ENCODE results near the gene NMRAL1.

NMRAL1 gene

GRCh38 chr16:4416200-4417032, 58.0 kb downstream of the NMRAL1 start, which contains the start of gene CORO7:
Gene CORO7, minus strand, starts transcription at chr16:4416596. Its CDS starts 78 bp downstream, at chr16:4416518.
- no peak for TF ChIP-seq GATA1 (IDR thresholded peaks at IDR 0.05; ENCODE audit: low read depth, low read length)
- TF ChIP-seq POLR2A (IDR thresholded peaks at IDR 0.05; ENCODE audit: low read length): peak; percentile 52

GRCh38 chr16:4415538-4416199, 58.8 kb downstream of the NMRAL1 start:
- no peak for TF ChIP-seq POLR2A (IDR thresholded peaks at IDR 0.05; ENCODE audit: low read length)
- TF ChIP-seq GATA1 (IDR thresholded peaks at IDR 0.05; ENCODE audit: low read depth, low read length): no peak
- peak; percentile 84 to 87 for DNase-seq

More at GRCh38 chr16:4416200-4417032, 58.0 kb downstream of the NMRAL1 start, which contains the start of gene CORO7:
- peak; percentile 95 to 97 for DNase-seq

- no peak for DNase-seq
- TF ChIP-seq GATA1 (IDR thresholded peaks at IDR 0.05; ENCODE audit: low read depth, low read length): no peak
- no peak for TF ChIP-seq POLR2A (IDR thresholded peaks at IDR 0.05; ENCODE audit: low read length)
Observed at GRCh38 chr16:4414187-4414917, 60.1 kb downstream of the NMRAL1 start.

GRCh38 chr16:4412854-4413253, 61.6 kb downstream of the NMRAL1 start:
- no peak for TF ChIP-seq GATA1 (IDR thresholded peaks at IDR 0.05; ENCODE audit: low read depth, low read length)
- no peak for TF ChIP-seq POLR2A (IDR thresholded peaks at IDR 0.05; ENCODE audit: low read length)
- no peak for DNase-seq

- TF ChIP-seq POLR2A (IDR thresholded peaks at IDR 0.05; ENCODE audit: low read length): no peak
- no peak for TF ChIP-seq GATA1 (IDR thresholded peaks at IDR 0.05; ENCODE audit: low read depth, low read length)
- no peak for DNase-seq
Observed at GRCh38 chr16:4412159-4412558, 62.3 kb downstream of the NMRAL1 start.
